UCSD-AML1 (cell line): ENCODE data around the gene AUTS2.
"Not testable (repeated sequence)": the region's sequence is repeated elsewhere in the genome, so short reads cannot be mapped to it uniquely, and the experiment has no call there.

ENCODE experiments used
- DNase-seq: peaks from one replicate; lab custom pipeline; 2025; ENCODE audit not compliant: unreplicated experiment; lab: John Stamatoyannopoulos, UW

Gene AUTS2

DNA sequence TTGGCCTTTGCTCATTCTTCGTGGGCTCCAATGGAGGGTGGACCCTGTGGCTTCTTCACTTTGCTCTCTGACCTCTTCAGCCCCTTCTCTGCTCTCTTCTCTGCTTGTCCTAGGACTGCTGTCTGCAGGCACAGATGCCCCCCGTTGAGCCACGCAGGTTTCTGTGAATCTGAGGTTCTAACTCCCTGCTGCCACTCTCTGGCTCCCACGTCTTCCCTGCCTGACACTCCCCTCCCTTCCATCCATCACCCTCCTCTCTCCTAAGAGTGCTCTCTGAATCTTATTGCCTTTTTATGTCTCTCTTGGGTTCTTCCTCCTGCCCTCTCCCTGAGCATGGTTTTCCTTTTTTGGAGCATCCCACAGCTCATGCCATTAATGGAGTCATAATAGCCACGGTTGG is 1034.1 kb downstream of the AUTS2 start:
- no peak for DNase-seq

DNA sequence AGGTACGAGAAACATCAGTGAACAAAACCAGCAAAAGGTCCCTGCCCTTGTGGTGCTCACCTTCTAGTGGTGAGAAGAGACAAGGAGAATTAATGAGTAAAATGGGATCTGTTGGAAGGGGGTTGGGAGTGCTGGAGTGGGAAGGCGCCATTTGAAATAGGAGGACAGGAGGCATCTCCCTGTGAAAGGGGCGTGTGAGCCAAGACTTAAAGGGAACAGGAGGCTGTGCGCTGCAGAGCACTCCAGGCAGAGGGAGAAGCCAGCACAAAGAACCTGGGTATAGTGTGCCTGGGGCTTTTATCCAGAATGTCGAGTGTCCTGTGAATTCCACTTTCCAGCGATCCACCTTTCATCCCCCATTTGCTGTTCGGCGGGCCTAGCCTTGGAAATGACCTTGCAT is 1035.8 kb downstream of the AUTS2 start:
- no peak for DNase-seq

DNA sequence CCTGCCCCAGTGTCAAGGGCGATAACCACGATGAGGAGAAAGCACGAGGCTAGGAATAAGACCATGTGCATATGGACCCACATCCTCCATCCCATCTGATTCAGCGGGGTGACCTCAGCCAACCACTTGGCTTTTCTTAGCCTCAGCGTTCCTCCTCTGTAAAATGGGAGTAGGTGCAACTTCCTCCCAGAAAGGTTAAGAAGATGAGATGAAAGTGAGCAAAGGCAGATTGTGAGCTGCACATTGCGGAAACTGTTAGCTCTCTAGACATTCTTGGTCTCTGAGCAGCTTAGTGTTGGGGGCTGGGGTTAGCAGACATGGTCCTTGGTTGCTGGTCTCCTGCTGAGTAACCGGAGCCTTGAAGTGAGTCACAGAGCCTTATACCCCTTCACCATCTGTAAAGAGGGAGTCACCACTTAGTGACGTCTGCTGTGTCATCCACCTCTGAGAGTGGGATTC is 1036.4 kb downstream of the AUTS2 start:
- DNase-seq, result no peak

DNA sequence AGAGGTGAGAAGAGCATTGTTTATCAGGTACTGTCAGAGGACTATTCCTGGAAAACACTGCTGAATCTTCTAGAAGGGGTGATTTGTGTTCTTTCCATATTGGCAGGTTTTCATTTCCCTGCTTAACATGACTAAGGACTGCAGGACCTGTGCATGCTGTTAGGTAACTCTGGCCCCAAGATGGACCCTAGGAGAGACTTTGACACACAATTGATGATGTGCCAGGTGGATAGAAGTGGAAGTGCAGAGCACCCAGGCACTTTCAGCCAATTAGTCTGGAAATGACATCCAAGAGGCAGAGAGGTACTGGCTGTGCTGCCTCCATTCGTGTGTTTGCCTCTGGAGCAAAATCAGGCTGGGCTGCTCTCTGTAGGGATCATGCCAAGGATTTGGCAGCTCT is 1037.4 kb downstream of the AUTS2 start:
- no peak for DNase-seq

DNA sequence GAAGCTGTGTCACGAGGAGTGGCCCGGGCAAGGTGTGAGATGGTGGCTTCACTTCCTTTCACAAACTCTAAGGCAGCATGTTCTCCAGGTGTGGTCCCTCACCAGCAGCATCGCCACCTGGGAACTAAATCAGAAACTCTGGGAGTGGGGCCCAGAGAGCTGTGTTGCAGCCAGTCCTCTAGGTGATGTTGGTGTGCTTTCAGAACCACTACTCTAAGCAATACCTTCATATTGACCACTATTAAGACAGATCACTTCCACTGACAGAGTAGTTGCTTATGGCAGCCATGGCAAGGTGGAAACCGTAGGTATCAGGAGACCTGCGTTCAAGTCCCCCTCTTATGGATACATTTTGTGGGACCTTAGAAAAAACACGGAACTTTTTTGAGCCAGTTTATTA is 1037.9 kb downstream of the AUTS2 start:
- DNase-seq, result no peak

DNA sequence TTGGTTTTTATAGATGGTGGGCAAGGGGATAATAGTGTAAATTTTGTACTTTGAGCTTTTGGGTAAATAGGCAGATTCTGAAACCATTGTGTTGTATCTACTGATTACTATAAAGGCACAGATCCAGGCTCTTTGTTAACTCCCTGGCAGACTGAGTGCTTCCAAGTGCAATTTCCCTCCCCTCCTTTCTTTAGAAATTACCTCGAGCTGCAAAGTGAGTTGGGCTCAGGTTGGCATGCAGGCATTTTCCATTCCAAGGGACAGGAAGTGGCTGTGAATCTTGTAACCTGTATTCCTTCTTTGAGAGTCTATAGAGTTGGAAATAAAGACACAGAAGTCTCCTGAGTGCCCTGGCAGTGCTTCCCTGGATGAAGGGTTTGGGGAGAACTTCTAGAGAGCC is 1039.5 kb downstream of the AUTS2 start:
- no peak for DNase-seq

DNA sequence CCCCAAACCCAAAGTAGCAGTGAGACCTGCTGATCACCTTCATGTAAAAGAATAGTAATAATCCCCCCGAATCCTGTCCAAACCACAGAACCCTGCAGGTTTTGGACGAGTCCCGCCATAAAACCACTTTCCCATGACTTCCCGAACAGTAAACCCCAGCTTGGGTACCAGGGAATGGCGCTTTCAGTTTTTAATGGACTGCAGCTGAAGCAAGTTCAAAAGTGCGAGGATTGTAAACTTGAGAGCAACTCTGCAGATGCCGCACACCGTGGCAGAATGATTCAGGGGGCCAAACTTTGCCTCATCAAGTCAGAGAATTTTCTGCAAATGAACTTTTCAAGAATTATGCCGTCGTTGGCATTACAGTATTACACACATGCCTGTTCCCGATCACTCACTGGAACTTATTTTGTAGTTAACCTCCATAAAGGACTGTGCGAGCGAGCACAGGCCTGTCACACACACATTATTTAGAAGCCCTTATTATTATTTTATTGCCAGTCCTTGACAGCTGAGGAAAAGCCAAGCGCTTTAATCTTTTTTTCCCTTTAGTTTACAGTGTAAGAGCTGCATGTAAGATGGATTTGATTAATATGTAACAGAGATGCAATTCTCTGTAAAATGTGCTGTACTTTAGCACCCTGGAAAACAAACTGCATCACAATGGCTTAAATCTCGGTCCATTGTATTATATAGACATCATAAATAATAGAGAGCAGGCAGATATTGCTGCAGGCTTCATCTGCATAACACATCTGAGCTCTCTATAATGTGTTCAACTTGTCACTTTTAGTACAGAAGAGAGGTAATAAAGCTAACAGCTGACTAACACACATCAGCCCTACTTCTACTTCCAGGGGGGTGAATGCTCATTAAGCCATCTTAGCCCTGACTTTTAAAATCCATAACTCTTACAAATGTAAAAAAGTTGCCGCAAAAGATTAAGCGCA is 1040.2 kb downstream of the AUTS2 start:
- DNase-seq, result no peak

DNA sequence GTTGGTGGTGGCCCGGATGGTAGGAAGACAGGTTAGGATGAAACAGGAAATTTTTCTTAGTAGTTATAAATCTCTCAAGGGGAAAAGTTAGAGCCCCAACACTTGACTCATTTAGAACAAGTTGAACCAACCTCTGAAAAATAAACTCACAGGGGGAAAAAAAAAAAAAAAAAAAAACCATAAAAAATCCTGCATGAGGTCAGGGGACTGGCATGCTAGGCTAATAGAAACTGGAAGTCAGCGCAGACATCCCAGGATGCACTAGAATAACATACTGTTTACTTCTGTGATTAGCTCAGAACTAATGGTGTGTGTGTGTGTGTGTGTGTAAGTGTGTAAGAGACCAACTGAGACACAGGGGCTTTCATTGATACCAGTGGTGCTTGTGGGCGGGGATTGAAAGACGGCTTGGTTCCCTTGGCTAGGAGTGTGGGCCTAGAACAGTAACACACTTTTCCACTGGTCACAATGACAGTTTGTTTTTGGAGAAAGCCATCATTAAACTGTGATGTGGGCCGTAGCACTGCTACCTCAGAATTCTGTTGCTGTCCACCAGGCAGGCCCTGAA is 1042.1 kb downstream of the AUTS2 start:
- DNase-seq, result no peak

DNA sequence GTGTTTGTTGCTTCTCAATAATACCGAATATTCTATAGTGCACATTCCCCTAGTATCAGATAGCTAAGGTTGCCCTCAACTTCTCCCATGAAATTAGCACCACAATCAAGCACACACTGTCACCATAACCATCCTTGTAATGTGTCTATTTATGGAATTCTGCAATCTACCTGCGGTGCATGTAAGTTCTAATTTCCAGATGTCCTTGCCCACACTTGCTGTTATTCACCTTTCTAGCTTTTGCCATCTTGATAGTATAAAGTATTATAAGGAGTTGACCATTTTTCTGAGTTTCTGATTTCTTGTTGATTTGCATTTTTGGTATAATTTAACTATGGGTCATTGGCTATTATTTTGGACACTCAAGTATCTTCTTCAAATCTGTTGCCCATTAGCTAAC is 1043.6 kb downstream of the AUTS2 start:
- no peak for DNase-seq

DNA sequence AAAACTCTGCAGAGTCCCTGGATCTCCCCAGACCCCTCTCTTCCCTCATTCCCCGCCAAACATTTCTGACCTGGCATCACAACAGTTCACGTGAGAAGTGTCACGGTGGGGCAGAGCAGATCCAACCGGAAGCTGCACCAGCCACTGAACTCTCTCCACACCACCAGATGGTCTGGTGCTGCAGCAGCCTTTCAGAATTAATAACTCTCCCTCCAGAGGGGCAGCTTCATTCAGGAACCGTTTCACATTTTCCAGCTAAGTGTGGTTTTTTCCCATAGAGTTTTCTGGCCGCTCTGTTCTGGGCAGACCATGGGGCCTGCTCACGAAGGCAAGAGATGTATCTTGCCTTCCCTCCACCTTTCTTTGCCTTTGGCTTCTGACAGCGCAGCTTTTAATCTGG is 1047.0 kb downstream of the AUTS2 start:
- no peak for DNase-seq

DNA sequence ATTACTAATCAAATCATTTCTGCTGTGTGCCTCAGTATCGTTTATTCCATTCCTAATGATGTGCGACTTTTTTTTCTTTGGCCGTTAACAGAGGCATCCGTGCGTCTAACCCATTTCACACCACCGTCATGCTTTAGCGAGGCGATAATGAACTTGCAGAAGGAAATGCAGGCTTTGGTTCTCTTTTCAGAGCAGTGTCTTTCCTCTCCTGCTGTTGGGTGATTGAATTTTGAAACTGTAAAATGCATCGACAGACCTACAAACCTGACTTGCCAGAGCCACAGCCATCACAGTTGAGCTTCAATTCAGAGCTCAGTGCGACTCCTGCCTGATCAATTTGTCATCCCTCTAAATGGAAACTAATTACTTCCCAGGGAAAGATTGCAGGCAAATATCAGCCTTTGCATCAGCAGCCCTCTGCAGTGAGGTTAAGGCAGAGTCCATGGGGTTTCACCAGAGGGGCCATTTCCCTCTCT is 1047.6 kb downstream of the AUTS2 start:
- no peak for DNase-seq

DNA sequence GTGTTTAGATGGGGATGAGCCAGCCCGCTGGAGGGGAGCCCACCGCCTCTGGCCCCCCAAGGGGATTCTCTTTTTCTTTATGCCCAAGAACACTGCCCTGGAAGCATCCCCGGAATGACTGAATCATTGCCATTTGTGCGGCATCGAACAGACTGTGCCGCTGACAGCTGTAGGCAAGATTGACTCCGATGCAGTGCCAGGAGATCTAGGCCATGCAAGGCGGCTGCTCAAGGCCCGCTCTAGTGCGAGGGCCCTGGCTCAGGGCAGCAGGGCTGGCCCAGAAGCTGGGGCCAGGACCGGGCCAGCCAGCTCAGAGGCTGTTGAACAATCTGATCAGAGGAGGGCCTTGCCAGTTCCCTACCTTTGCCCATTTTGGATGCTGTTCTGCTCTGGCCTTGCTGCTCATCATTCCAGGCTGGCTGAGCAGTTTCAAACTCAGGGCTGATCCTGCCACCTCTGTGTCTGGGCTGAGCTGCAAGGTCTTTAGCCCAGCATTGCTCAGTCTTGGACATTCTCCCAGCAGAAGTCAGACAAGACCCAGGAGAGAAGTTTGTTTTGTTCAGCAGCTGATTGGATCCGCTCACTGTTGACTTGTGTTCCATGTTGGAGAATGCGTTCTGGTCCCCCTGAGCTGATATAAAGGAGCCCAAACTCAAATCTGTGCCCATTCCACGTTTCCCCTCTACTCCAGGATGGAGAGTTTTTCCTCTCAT is 1048.4 kb downstream of the AUTS2 start:
- no peak for DNase-seq

DNA sequence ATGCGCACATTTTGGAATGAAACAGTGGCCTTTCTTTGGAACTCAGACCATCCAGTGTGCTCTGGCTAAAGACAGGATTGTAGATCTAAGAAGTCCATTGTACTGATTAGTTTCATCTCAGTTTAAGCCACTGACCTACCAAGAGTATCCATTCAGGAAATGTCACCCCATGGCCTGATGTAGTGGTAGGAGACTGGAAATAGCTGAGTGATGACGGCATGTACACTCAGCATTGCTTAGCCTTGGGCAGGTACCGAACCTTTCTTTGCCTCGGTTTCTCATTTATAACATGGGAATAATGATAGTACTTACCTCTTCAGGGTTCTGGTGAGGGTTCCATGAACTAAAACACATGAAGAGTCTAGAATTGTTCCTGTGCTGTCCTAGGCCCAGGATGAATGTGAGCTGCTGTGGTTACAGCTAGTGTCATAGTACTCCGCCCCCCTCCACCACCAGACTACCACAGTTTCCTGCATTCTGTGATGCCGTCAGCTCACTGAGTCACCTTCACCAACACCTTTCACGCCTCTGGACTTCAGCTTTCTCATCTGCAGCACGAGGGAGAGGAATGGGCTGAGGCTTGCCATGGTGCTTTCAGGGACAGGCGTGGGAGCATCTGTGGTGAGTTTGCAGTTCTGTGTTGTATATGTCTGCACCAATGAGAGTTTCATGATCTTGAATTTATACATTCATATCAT is 1049.7 kb downstream of the AUTS2 start:
- DNase-seq, result no peak

DNA sequence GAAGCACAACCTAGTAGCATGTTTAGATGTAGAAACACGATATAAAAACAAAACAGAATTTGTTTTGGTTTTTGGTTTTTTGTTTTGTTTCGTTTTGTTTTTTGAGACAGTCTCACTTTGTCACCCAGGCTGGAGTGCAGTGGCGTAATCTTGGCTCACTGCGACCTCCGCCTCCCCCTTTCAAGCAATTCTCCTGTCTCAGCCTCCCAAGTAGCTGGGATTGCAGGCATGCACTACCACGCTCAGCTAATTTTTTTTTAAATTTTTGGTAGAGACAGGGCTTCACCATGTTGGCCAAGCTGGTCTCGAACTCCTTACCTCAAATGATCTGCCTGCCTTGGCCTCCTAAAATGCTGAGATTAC is 1050.2 kb downstream of the AUTS2 start:
- DNase-seq, result not testable (repeated sequence)

DNA sequence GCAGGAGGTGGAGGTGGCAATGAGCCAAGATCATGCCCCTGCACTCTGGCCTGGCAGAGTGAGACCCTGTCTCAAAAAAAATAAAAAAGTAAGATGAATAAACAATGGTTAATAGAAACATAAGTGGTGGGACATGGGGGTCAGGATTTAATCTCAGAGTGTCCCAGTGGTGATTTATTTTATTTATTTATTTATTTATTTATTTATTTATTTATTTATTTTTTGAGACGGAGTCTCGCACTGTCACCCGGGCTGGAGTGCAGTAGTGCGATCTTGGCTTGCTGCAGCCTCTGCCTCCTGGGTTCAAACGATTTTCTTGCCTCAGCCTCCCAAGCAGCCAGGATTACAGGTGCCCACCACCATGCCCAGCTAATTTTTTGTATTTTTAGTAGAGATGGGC is 1051.0 kb downstream of the AUTS2 start:
- DNase-seq, result no peak

DNA sequence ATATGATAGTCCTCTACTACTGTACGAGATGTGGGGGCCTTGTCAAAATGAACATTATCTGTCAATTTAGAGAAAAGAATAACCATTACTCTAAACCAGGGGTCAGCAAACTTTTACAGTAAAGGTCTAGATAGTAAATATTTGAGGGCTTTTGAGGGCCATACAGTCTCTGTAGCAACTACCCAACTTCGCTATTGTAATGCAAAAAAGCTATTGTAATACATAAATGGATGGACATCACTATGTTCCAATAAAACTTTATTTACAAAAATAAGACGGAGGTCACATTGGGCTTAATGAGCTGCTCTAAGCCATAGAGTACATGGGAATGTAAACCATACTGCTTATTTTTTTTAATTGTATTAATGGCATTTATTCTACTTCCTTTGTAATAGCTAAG is 1055.9 kb downstream of the AUTS2 start:
- DNase-seq, result no peak

DNA sequence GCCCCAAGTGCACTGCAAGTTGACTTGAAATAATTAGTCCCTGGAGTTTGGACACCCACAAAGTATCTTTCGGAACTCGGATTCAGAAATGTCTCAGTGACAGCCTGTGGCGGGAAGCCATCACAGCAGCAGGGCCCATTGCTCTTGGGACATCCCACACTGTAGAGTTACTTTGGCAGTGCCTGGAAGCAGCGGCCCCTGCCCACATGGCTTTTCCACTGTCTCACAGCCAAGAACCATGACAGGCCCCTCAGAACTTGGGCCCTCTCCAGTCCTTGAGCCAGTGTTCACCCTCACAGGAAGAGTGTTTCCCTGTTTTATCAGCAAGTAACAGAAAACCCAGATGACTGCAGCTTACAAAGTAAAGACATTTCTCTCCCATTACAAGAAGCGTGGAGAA is 1056.7 kb downstream of the AUTS2 start:
- DNase-seq, result no peak

DNA sequence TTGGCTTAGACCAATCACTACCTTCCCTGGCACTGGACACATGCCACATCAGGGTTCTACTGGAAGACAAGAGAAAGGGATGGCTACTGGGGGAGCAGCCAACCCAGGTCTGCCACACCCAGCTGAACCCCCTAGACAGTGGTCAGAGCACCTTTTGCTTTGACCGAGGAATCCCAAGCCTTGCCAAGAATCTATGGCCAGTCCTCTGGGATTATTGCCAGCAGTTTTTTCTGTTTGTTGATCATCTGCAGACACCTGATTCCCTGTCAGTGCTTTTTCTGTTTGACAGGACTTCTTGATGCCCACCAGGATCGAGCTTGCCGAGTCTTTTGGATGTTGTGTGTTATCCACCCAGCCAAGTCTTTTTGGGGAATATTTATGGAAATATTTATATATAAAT is 1057.4 kb downstream of the AUTS2 start:
- no peak for DNase-seq

DNA sequence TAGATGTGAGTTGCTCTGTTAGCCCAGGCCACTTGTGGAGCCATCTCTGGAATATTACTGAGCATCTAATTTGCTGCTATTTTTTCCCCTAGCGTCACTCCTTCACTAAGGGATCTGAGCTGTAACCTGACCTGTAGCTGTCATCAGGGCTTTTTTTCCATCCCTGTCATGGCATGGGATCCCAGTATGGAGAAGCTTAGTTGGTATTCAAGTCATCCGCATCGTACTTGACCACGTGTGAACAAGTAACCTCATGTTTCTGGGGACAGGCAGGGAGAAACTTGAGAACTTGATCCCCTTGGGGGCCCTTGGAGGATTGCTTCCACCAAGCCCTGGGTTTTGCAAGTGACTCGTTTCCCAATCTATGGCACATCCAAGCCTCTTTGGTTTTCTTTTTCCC is 1059.3 kb downstream of the AUTS2 start:
- DNase-seq, result no peak

DNA sequence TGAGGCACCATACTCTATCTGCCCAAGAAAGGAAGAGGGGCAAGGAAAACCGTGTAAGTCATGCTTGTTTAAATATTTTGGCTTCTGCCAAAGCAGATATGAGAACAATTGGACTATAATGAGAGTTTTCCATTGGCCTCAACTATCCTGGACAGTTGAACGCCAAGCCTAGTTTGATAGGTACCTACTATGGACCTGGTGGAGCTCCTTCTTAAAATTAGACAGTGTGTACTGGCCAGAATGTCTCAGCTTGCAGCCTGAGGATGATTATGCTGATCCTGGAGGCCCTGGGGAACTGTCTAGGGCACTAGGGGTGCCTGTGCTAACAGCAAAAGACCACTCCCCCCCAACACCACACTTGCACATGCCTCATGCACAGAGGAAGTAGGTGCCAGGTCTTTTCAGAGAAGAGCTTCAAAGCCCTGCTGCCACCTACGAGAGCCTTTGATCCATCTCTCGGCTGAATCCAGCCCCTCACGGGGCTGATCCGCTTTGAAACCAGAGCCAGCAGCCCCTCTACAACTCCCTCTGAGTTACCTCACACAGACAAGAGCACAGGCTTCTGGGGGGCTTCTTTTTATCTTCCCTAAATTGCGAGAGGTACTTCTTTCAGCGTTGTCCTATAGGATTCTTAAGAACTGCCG is 1059.8 kb downstream of the AUTS2 start:
- DNase-seq, result no peak

DNA sequence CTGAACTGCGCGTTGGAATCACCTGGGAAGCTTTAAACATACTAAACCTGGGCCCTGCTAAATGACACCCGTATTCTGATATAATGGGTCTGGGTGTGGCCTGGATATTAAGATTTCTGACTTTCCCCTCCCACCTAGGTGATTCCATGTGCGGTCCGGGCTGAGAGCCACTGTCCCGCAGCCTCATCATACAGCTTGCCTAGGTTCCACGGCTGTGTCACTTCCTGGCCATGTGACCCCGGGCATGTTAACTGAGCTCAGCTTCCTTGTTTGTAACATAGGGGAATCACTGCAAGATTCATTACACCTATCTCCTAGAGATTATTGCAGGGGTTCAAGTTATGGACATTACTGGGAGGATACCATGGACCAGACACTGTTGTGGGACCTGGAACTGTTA is 1061.0 kb downstream of the AUTS2 start:
- DNase-seq, result no peak
